Testis (tissue), 2 donors: ENCODE results near the gene RARG.
"Not testable (repeated sequence)": the region's sequence is repeated elsewhere in the genome, so short reads cannot be mapped to it uniquely, and the experiment has no call there.

ENCODE experiments used
- CTCF ChIP-seq, 3 experiments: fragments of 450-650 bp in 2 of 3; fragments of 200-600 bp in 1 of 3; sonication (generic) in 1 of 3; IDR thresholded peaks; one replicate each; pipeline ENCODE4 v1.5.1; 2016 to 2019; ENCODE audit warnings: antibody characterized with exemption in 3 of 3, mild to moderate bottlenecking in 2 of 3, moderate library complexity in 1 of 3
- POLR2A ChIP-seq: fragments of 450-650 bp; IDR thresholded peaks from one replicate; pipeline ENCODE4 v1.6.1; 2017; ENCODE audit warnings: antibody characterized with exemption, mild to moderate bottlenecking, moderate library complexity

GRCh38 chr12:53177447-53177846 lies 54.6 kb downstream of the RARG start:
- TF ChIP-seq POLR2A; CTCF (IDR thresholded peaks at IDR 0.05): not testable (repeated sequence)
